ENCODE results near the gene FOXP1.

Gene FOXP1

GRCh38 chr3:71566776-71567175, 16.8 kb downstream of the FOXP1 start:
- DNase-seq (ENCODE audit: extremely low spot score, insufficient read length, low read depth) (no peak), FAIRE-seq (no peak)

DNA sequence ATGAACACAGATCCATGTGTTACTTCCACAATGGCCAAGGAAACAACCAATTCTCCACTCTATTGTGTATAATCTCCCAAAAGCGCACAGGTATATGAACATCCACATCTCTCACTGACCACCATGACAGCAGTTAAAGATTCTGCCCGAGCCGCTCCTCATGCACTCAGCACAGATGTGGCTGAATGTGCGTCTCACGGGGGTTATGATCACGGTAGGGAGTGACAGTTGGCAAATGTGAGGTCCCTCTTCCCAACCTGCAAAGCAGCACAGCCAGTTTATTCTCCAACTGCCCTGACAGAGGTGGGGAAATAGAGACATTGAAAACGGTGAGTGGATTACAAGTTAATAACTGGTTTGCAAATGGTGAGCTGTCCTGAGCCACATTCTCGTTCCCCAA, 17.6 kb downstream of the FOXP1 start:
- no peak for DNase-seq (ENCODE audit: extremely low spot score, insufficient read length, low read depth)
- FAIRE-seq, result no peak

- no peak for DNase-seq (ENCODE audit: extremely low spot score, insufficient read length, low read depth)
- no peak for FAIRE-seq
Observed at GRCh38 chr3:71565316-71565715, 18.2 kb downstream of the FOXP1 start.

GRCh38 chr3:71564361-71564760, 19.2 kb downstream of the FOXP1 start:
- DNase-seq (ENCODE audit: extremely low spot score, insufficient read length, low read depth), result no peak
- FAIRE-seq, result no peak

- DNase-seq (ENCODE audit: extremely low spot score, insufficient read length, low read depth), result no peak
- peak; percentile 87 for FAIRE-seq
Observed at GRCh38 chr3:71563827-71564226, 19.7 kb downstream of the FOXP1 start.

GRCh38 chr3:71562938-71563337, 20.6 kb downstream of the FOXP1 start:
- no peak for DNase-seq (ENCODE audit: extremely low spot score, insufficient read length, low read depth)
- FAIRE-seq, result no peak

- FAIRE-seq, result peak; percentile 12
- no peak for DNase-seq (ENCODE audit: extremely low spot score, insufficient read length, low read depth)
Observed at GRCh38 chr3:71560665-71561064, 22.9 kb downstream of the FOXP1 start.

GRCh38 chr3:71559578-71560162, 23.9 kb downstream of the FOXP1 start:
- DNase-seq (ENCODE audit: extremely low spot score, insufficient read length, low read depth) (no peak), FAIRE-seq (no peak)

DNA sequence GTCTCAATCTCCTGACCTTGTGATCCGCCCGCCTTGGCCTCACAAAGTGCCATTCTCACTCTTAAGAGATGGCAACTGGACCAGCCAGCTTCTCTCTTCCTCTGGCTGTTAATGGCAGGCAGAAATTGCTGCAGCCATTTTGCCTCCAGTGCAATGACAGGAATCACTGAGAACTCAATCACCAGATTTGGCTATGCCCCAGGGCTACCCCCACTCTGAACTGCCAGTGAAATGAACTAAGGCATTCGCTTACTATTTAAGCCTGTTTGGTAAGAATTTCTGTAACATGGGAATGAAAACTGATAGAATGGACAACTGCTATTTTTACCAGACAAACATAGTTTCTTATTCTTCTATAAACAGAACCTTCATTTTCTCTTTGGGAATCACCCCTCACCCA, 24.5 kb downstream of the FOXP1 start:
- no peak for FAIRE-seq
- no peak for DNase-seq (ENCODE audit: extremely low spot score, insufficient read length, low read depth)

DNA sequence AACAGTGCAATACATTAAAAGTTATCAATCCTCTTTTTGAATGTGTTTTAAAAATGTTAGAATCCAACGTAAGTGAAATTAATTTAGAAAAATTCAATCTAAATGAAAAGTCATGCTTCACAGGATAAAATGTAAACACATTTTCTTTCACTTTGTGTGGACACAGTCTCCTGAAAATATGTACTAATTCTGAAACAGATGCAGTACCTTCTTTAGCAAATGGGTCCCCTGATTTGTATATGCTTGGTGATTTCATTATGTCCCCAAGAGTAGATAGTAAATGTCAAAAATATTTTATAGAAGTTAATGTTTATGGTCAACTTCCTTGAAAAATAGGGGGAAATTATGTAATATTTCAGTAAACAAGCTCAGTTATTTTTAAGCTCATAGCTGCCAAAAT, 28.9 kb downstream of the FOXP1 start:
- FAIRE-seq (no peak), DNase-seq (ENCODE audit: extremely low spot score, insufficient read length, low read depth) (no peak)

DNA sequence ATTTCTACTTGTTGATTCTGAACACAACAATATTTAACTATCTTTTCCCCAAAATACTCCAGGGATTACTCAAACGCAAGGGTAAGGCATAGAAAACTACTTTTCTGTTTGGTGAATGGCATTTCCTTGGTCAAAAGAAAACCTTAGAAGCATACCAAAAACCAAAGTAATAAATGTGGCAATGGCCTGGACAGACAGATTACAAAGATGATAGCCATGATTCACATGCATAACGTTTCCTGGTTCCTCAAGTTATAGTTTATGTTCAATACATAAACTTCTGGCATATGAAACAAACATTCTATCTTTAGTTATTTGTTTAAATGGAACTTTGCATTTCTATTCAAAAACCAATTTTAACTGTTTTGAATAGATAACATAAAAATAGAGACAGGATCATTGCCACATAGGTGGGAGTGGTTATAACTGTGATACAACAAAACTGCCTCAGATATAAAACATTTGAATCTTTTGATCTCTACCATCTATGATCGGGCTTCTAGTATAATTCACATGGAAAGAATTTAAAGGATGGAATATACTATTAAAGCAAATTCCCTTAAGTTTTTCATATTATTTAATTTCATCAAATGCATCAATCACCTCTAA, 32.1 kb downstream of the FOXP1 start:
- FAIRE-seq (no peak), DNase-seq (ENCODE audit: extremely low spot score, insufficient read length, low read depth) (no peak)

GRCh38 chr3:71549951-71550350, 33.6 kb downstream of the FOXP1 start:
- FAIRE-seq, result no peak

GRCh38 chr3:71548705-71549384, 34.7 kb downstream of the FOXP1 start:
- DNase-seq (ENCODE audit: extremely low spot score, insufficient read length, low read depth) (peak; percentile 23), FAIRE-seq (peak; percentile 75)

More at GRCh38 chr3:71549951-71550350, 33.6 kb downstream of the FOXP1 start:
- no peak for DNase-seq (ENCODE audit: extremely low spot score, insufficient read length, low read depth)

GRCh38 chr3:71547249-71548198, 36.0 kb downstream of the FOXP1 start:
- DNase-seq (ENCODE audit: extremely low spot score, insufficient read length, low read depth) (no peak), FAIRE-seq (no peak)

GRCh38 chr3:71546821-71547220, 36.7 kb downstream of the FOXP1 start:
- FAIRE-seq, result no peak
- DNase-seq (ENCODE audit: extremely low spot score, insufficient read length, low read depth), result no peak

DNA sequence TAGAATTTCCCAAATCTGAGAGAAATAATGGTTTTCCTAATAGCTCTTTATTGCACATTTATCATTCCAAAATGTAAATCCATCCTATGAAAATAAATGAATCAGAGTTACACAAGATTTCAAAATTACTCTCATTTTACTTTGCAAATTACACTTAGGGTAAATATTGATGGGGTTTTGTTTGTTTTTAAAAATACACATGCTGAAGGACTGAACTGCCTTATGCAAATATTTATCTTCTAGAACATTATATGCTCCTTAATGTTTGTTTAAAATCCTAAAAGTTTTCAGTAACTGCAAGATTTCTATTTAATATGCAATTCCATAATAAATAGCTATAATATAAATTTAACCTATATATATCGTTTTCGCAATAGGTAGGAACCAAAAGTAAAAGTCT, 38.2 kb downstream of the FOXP1 start:
- FAIRE-seq (no peak), DNase-seq (ENCODE audit: extremely low spot score, insufficient read length, low read depth) (no peak)

GRCh38 chr3:71543371-71544016, 40.0 kb downstream of the FOXP1 start:
- FAIRE-seq (no peak), DNase-seq (ENCODE audit: extremely low spot score, insufficient read length, low read depth) (no peak)

GRCh38 chr3:71542521-71543370, 40.8 kb downstream of the FOXP1 start:
- DNase-seq (ENCODE audit: extremely low spot score, insufficient read length, low read depth) (no peak), FAIRE-seq (no peak)

DNA sequence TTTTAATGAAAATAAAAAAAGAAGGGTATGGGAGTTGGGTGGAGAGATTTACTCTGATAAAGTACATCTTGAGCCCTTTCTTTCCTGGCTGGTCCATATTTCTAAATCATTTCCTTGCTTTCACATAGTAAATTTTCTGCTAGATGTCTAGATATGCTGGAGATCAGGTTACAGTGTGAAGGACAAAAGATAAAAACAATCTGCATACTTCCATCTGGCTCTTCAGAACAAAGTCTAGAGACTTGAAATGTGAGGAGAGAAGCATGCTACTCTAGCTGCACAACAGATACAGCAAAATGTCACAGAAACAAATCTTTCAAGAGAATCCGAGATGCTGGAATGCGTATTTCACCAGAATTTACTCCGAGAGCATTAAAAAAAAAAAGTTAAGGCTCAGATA, 42.2 kb downstream of the FOXP1 start:
- DNase-seq (ENCODE audit: extremely low spot score, insufficient read length, low read depth), result no peak
- no peak for FAIRE-seq

All from GM18507 (cell line).